GM12878 (cell line): ENCODE results near the gene DGKI. TPM values are rescaled to one million over a fixed set of nuclear protein-coding genes. Genes with fewer than 3 reads are reported as not detected.

ENCODE experiments used
- BHLHE40 ChIP-seq, 2 experiments: fragments of 450-650 bp in 1 of 2; IDR thresholded peaks; 2 replicates each; pipeline ENCODE4 v1.6.1; 2011 to 2017; ENCODE audit warnings: low read depth in 2 of 2, borderline replicate concordance in 1 of 2, improper control_type of control experiment in 1 of 2, low read length in 1 of 2, mild to moderate bottlenecking in 1 of 2
- ETV6 ChIP-seq, 2 experiments: fragments of 450-650 bp in 1 of 2; IDR thresholded peaks in 1 of 2; conservative IDR thresholded peaks in 1 of 2; 2 replicates each; pipeline ENCODE4 v1.6.1; 2014; ENCODE audit warnings: antibody characterized with exemption in 1 of 2, borderline replicate concordance in 1 of 2, low read depth in 1 of 2, mild to moderate bottlenecking in 1 of 2, moderate library complexity in 1 of 2
- KLF5 ChIP-seq: fragments of 450-650 bp; IDR thresholded peaks from 2 replicates; pipeline ENCODE4 v1.6.1; 2014; ENCODE audit warnings: mild to moderate bottlenecking; ENCODE audit not compliant: partially characterized antibody
- NBN ChIP-seq: fragments of 450-650 bp; IDR thresholded peaks from 2 replicates; pipeline ENCODE4 v1.6.1; 2016
- NR2C2 ChIP-seq: IDR thresholded peaks from 2 replicates; pipeline ENCODE4 v1.6.1; 2011; ENCODE audit warnings: borderline replicate concordance, low read depth; ENCODE audit not compliant: control insufficient read depth, insufficient read length
- POU2F2 ChIP-seq: IDR thresholded peaks from 3 replicates; pipeline ENCODE4 v1.6.1; 2011; ENCODE audit warnings: low read depth, mild to moderate bottlenecking, low read length, borderline replicate concordance
- RBBP5 ChIP-seq: fragments of 200-600 bp; sonication (generic); conservative IDR thresholded peaks from 2 replicates; pipeline ENCODE4 v1.6.1; 2016
- SUZ12 ChIP-seq: fragments of 200-600 bp; sonication (generic); IDR thresholded peaks from one replicate; pipeline ENCODE4 v1.6.1; 2018; ENCODE audit warnings: antibody characterized with exemption, mild to moderate bottlenecking; ENCODE audit not compliant: unreplicated experiment
- TCF7 ChIP-seq: IDR thresholded peaks from 2 replicates; pipeline ENCODE4 v1.6.1; 2014; ENCODE audit warnings: antibody characterized with exemption, borderline replicate concordance
- WRNIP1 ChIP-seq: IDR thresholded peaks from 2 replicates; pipeline ENCODE4 v1.6.1; 2011; ENCODE audit warnings: low read depth, low read length, improper control_type of control experiment, borderline replicate concordance
- ZNF274 ChIP-seq: IDR thresholded peaks from one replicate; pipeline ENCODE4 v1.8.0; 2011; ENCODE audit not compliant: insufficient read length, insufficient read depth
- polyA plus RNA-seq, 11 experiments: library from polyadenylated mRNA; depleted of rRNA in 4 of 11; unstranded in 6 of 11; stranded (reverse) in 5 of 11; fragments of >200 nt; fragmentation: Nextera tagmentation in 4 of 11; fragmentation: Illumina TruSeq in 1 of 11; extraction: Ambion mirVana in 4 of 11; extraction: Trizol in 1 of 11; gene quantifications; 1 replicate in 1 of 11; 2 replicates in 10 of 11; pipeline versions ENCODE4 v1.2.1 to v1.2.3, GENCODE V29; 2011 to 2016; ENCODE audit warnings: inconsistent platforms in 2 of 11, missing spikeins in 2 of 11, low read depth in 1 of 11
- total RNA-seq, 4 experiments: library from RNA; depleted of rRNA in 3 of 4; stranded (reverse); fragments of >200 nt in 3 of 4; fragmentation: Illumina TruSeq in 1 of 4; extraction: Trizol in 1 of 4; gene quantifications; 2 replicates each; pipeline versions ENCODE4 v1.2.1 to v1.2.3, GENCODE V29; 2013 to 2021
- TF ChIP-seq, protein P1 (sequence below): fragments of 450-650 bp; IDR thresholded peaks from 2 replicates; pipeline ENCODE4 v1.6.1; 2017; ENCODE audit warnings: mild to moderate bottlenecking, moderate library complexity
- TF ChIP-seq, protein P2 (sequence below): fragments of 450-650 bp; formaldehyde crosslinking; IDR thresholded peaks from 2 replicates; pipeline ENCODE4 v1.4.0; 2022; ENCODE audit warnings: mild to moderate bottlenecking, moderate library complexity
- TF ChIP-seq, protein P3 (sequence below): fragments of 450-650 bp; IDR thresholded peaks from 2 replicates; pipeline ENCODE4 v1.6.1; 2017; ENCODE audit warnings: mild to moderate bottlenecking
- TF ChIP-seq, protein P4 (sequence below): fragments of 450-650 bp; IDR thresholded peaks from 2 replicates; pipeline ENCODE4 v1.6.1; 2018; ENCODE audit warnings: mild to moderate bottlenecking, low read depth, moderate library complexity; ENCODE audit not compliant: partially characterized antibody

Gene DGKI
- total and polyA plus RNA-seq, 10 of the 15 experiments (the other 5 are each of a cell fraction or from before 2014, with no cell fraction given): 10.4 to 37.1 (median 22.1) TPM

DNA sequence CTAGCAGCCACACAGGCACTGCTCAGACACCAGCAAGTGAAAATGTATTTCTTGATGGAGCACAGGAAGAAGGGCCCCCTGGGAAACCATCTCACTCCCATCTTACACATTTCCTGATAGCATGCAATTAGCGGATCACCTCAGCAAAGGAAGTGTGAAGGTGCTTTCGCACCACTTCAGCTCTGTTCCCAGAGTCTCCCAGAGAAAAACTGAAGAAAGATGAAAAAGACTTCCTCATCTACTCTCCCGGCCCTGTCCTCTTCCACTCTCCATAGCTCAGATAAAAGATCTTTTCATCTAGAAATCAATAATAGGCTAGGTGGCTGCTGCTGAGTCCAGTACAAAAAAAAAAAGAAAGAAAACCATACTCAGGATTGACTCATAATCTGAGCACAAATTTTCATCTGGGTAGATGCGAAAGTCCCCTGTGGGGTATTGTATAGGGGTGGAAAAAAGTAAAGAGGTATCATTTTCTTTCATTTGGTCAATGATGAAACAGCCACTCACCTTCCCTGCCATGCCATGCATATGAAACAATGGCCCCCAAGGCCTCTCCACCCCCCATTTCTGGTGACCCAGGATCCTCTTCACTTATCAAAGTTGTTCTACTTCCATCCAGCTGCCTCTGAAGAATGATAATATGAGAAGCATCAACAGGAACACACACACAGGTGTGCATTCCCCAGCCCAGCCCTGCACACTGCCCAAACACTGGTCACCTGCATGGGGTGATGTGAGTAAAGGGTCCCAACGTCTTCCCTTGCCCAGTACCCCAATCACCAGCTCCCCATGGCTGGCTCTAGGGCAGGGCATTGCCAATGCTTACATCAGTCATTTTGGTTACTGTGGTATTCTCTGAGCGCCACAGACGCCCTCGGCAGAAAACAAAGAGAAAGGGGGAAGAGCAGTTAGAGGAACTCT lies 48.8 kb upstream of the DGKI start (continued):
- TF ChIP-seq, protein P1, sequence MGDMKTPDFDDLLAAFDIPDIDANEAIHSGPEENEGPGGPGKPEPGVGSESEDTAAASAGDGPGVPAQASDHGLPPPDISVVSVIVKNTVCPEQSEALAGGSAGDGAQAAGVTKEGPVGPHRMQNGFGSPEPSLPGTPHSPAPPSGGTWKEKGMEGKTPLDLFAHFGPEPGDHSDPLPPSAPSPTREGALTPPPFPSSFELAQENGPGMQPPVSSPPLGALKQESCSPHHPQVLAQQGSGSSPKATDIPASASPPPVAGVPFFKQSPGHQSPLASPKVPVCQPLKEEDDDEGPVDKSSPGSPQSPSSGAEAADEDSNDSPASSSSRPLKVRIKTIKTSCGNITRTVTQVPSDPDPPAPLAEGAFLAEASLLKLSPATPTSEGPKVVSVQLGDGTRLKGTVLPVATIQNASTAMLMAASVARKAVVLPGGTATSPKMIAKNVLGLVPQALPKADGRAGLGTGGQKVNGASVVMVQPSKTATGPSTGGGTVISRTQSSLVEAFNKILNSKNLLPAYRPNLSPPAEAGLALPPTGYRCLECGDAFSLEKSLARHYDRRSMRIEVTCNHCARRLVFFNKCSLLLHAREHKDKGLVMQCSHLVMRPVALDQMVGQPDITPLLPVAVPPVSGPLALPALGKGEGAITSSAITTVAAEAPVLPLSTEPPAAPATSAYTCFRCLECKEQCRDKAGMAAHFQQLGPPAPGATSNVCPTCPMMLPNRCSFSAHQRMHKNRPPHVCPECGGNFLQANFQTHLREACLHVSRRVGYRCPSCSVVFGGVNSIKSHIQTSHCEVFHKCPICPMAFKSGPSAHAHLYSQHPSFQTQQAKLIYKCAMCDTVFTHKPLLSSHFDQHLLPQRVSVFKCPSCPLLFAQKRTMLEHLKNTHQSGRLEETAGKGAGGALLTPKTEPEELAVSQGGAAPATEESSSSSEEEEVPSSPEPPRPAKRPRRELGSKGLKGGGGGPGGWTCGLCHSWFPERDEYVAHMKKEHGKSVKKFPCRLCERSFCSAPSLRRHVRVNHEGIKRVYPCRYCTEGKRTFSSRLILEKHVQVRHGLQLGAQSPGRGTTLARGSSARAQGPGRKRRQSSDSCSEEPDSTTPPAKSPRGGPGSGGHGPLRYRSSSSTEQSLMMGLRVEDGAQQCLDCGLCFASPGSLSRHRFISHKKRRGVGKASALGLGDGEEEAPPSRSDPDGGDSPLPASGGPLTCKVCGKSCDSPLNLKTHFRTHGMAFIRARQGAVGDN: peak; percentile 58
- TF ChIP-seq BHLHE40 (IDR thresholded peaks at IDR 0.05; ENCODE audit: borderline replicate concordance in 1 of 2, low read depth in 2 of 2, low read length in 1 of 2) (peak; percentile 6 to 32; a peak in 1 of 4 replicates), RBBP5 (no peak), KLF5 (no peak), ETV6 (conservative IDR thresholded peaks at IDR 0.05 in 1 of 2, IDR thresholded peaks at IDR 0.05 in 1 of 2; ENCODE audit: borderline replicate concordance in 1 of 2, low read depth in 1 of 2) (peak in 1 of 2 experiments; percentile 11; a peak in 1 of 4 replicates), SUZ12 (no peak), NR2C2 (no peak), WRNIP1 (no peak), ZNF274 (no peak), TCF7 (peak; percentile 91), POU2F2 (peak; percentile 20; the same call in 1 of the 3 replicates), NBN (no peak)
- TF ChIP-seq, protein P2, sequence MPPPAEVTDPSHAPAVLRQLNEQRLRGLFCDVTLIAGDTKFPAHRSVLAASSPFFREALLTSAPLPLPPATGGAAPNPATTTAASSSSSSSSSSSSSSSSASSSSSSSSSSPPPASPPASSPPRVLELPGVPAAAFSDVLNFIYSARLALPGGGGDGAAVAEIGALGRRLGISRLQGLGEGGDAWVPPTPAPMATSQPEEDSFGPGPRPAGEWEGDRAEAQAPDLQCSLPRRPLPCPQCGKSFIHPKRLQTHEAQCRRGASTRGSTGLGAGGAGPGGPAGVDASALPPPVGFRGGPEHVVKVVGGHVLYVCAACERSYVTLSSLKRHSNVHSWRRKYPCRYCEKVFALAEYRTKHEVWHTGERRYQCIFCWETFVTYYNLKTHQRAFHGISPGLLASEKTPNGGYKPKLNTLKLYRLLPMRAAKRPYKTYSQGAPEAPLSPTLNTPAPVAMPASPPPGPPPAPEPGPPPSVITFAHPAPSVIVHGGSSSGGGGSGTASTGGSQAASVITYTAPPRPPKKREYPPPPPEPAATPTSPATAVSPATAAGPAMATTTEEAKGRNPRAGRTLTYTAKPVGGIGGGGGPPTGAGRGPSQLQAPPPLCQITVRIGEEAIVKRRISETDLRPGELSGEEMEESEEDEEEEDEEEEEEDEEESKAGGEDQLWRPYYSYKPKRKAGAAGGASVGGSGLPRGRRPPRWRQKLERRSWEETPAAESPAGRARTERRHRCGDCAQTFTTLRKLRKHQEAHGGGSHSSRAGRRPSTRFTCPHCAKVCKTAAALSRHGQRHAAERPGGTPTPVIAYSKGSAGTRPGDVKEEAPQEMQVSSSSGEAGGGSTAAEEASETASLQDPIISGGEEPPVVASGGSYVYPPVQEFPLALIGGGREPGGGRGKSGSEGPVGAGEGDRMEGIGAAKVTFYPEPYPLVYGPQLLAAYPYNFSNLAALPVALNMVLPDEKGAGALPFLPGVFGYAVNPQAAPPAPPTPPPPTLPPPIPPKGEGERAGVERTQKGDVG (CRISPR knock-in tag): no peak
- TF ChIP-seq, protein P3, sequence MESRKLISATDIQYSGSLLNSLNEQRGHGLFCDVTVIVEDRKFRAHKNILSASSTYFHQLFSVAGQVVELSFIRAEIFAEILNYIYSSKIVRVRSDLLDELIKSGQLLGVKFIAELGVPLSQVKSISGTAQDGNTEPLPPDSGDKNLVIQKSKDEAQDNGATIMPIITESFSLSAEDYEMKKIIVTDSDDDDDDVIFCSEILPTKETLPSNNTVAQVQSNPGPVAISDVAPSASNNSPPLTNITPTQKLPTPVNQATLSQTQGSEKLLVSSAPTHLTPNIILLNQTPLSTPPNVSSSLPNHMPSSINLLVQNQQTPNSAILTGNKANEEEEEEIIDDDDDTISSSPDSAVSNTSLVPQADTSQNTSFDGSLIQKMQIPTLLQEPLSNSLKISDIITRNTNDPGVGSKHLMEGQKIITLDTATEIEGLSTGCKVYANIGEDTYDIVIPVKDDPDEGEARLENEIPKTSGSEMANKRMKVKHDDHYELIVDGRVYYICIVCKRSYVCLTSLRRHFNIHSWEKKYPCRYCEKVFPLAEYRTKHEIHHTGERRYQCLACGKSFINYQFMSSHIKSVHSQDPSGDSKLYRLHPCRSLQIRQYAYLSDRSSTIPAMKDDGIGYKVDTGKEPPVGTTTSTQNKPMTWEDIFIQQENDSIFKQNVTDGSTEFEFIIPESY: no peak
- TF ChIP-seq, protein P4, sequence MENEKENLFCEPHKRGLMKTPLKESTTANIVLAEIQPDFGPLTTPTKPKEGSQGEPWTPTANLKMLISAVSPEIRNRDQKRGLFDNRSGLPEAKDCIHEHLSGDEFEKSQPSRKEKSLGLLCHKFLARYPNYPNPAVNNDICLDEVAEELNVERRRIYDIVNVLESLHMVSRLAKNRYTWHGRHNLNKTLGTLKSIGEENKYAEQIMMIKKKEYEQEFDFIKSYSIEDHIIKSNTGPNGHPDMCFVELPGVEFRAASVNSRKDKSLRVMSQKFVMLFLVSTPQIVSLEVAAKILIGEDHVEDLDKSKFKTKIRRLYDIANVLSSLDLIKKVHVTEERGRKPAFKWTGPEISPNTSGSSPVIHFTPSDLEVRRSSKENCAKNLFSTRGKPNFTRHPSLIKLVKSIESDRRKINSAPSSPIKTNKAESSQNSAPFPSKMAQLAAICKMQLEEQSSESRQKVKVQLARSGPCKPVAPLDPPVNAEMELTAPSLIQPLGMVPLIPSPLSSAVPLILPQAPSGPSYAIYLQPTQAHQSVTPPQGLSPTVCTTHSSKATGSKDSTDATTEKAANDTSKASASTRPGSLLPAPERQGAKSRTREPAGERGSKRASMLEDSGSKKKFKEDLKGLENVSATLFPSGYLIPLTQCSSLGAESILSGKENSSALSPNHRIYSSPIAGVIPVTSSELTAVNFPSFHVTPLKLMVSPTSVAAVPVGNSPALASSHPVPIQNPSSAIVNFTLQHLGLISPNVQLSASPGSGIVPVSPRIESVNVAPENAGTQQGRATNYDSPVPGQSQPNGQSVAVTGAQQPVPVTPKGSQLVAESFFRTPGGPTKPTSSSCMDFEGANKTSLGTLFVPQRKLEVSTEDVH: no peak
